Skeletal muscle tissue (tissue), 4 donors: ENCODE measurements around the gene MEGF11. TPM values are rescaled to one million over a fixed set of nuclear protein-coding genes. Genes with fewer than 3 reads are reported as not detected.

Source experiments
- H3K27ac ChIP-seq: one replicate; pipeline ENCODE4 v1.7.0; 2013; ENCODE audit warnings: mild to moderate bottlenecking, low read depth, low read length, inconsistent platforms
- H3K27me3 ChIP-seq, 3 donors: one replicate each; pipeline ENCODE4 v1.7.0; 2013; ENCODE audit warnings: low read length in 3 of 3; ENCODE audit not compliant: control insufficient read depth in 3 of 3, insufficient read depth in 3 of 3
- H3K36me3 ChIP-seq, 3 donors: one replicate each; pipeline ENCODE4 v1.7.0; 2013; ENCODE audit warnings: low read length in 3 of 3; ENCODE audit not compliant: control insufficient read depth in 3 of 3, insufficient read depth in 3 of 3
- H3K4me1 ChIP-seq, 3 donors: one replicate each; pipeline ENCODE4 v1.7.0; 2013; ENCODE audit warnings: low read length in 3 of 3, mild to moderate bottlenecking in 3 of 3; ENCODE audit not compliant: control insufficient read depth in 3 of 3, insufficient read depth in 3 of 3
- H3K4me3 ChIP-seq, 3 donors: one replicate each; pipeline ENCODE4 v1.7.0; 2013; ENCODE audit warnings: low read length in 3 of 3
- H3K9ac ChIP-seq, 3 donors: one replicate each; pipeline ENCODE4 v1.7.0; 2013; ENCODE audit warnings: low read length in 3 of 3, mild to moderate bottlenecking in 3 of 3, moderate library complexity in 2 of 3, low read depth in 1 of 3
- H3K9me3 ChIP-seq, 3 donors: one replicate each; pipeline ENCODE4 v1.7.0; 2013; ENCODE audit warnings: low read length in 3 of 3; ENCODE audit not compliant: control insufficient read depth in 3 of 3
- total RNA-seq: library from RNA; depleted of rRNA; stranded (reverse); fragments of >200 nt; gene quantifications from one replicate; pipeline ENCODE4 v1.2.3, GENCODE V29; 2014
- donor health status: Osteomylitis.

MEGF11 gene
- total RNA-seq, 1 donor from 2014 or later, result 0.52 TPM

- no peaks in the 10 kb centered on the region for H3K36me3 ChIP-seq
- no peaks in the 10 kb centered on the region for H3K9me3 ChIP-seq
- peaks cover 0 to 15% (median 0%) of the 10 kb centered on the region in 3 donors for H3K27me3 ChIP-seq
- H3K4me3 ChIP-seq, result no peak overlapping the region
- no peak overlapping the region for H3K9ac ChIP-seq
- no peak overlapping the region for H3K27ac ChIP-seq
- H3K4me1 ChIP-seq, result no peaks in the 10 kb centered on the region
These were observed 228.5 kb downstream of the MEGF11 start for GRCh38 chr15:66025015-66025452.

GRCh38 chr15:66024116-66024515 is 229.4 kb downstream of the MEGF11 start:
- H3K27me3 ChIP-seq, result peaks cover 0 to 20% (median 2%) of the 10 kb centered on the region in 3 donors
- no peaks in the 10 kb centered on the region for H3K36me3 ChIP-seq
- no peaks in the 10 kb centered on the region for H3K9me3 ChIP-seq
- H3K4me3 ChIP-seq, result no peak overlapping the region
- no peak overlapping the region for H3K27ac ChIP-seq
- H3K4me1 ChIP-seq, result no peaks in the 10 kb centered on the region
- H3K9ac ChIP-seq, result no peak overlapping the region

GRCh38 chr15:66023311-66023972 is 230.1 kb downstream of the MEGF11 start:
- no peaks in the 10 kb centered on the region for H3K4me1 ChIP-seq
- no peak overlapping the region for H3K4me3 ChIP-seq
- H3K9ac ChIP-seq, result no peak overlapping the region
- peaks cover 0 to 20% (median 2%) of the 10 kb centered on the region in 3 donors for H3K27me3 ChIP-seq
- no peaks in the 10 kb centered on the region for H3K36me3 ChIP-seq
- no peak overlapping the region for H3K27ac ChIP-seq
- no peaks in the 10 kb centered on the region for H3K9me3 ChIP-seq

- Histone ChIP-seq H3K9ac (no peak overlapping the region), H3K4me3 (no peak overlapping the region), H3K27me3 (peaks cover 0 to 26% (median 4%) of the 10 kb centered on the region in 3 donors), H3K27ac (no peak overlapping the region), H3K36me3 (no peaks in the 10 kb centered on the region), H3K9me3 (no peaks in the 10 kb centered on the region), H3K4me1 (no peaks in the 10 kb centered on the region)
These were observed 231.4 kb downstream of the MEGF11 start for GRCh38 chr15:66022163-66022525.

GRCh38 chr15:66021496-66022162 is 231.9 kb downstream of the MEGF11 start:
- peaks cover 0 to 23% (median 4%) of the 10 kb centered on the region in 3 donors for H3K27me3 ChIP-seq
- no peaks in the 10 kb centered on the region for H3K4me1 ChIP-seq
- no peak overlapping the region for H3K4me3 ChIP-seq
- H3K9me3 ChIP-seq, result no peaks in the 10 kb centered on the region
- H3K36me3 ChIP-seq, result no peaks in the 10 kb centered on the region
- H3K27ac ChIP-seq, result no peak overlapping the region
- no peak overlapping the region for H3K9ac ChIP-seq

- Histone ChIP-seq H3K36me3 (no peaks in the 10 kb centered on the region), H3K27me3 (peaks cover 0 to 15% (median 4%) of the 10 kb centered on the region in 3 donors), H3K4me1 (no peaks in the 10 kb centered on the region), H3K27ac (no peak overlapping the region), H3K4me3 (no peak overlapping the region), H3K9me3 (no peaks in the 10 kb centered on the region), H3K9ac (no peak overlapping the region)
These were observed 233.6 kb downstream of the MEGF11 start for GRCh38 chr15:66019826-66020398.

- Histone ChIP-seq H3K36me3 (no peaks in the 10 kb centered on the region), H3K9me3 (no peaks in the 10 kb centered on the region), H3K4me3 (no peak overlapping the region), H3K4me1 (no peaks in the 10 kb centered on the region), H3K27me3 (peaks cover 0 to 15% (median 4%) of the 10 kb centered on the region in 3 donors), H3K9ac (no peak overlapping the region), H3K27ac (no peak overlapping the region)
These were observed 234.2 kb downstream of the MEGF11 start for GRCh38 chr15:66019368-66019767.

- Histone ChIP-seq H3K9me3 (no peaks in the 10 kb centered on the region), H3K27ac (no peak overlapping the region), H3K9ac (no peak overlapping the region), H3K4me3 (no peak overlapping the region), H3K27me3 (peaks cover 0 to 15% (median 4%) of the 10 kb centered on the region in 3 donors), H3K4me1 (no peaks in the 10 kb centered on the region), H3K36me3 (no peaks in the 10 kb centered on the region)
These were observed 235.1 kb downstream of the MEGF11 start for GRCh38 chr15:66018488-66018797.

- Histone ChIP-seq H3K9me3 (no peaks in the 10 kb centered on the region), H3K4me1 (no peaks in the 10 kb centered on the region), H3K36me3 (no peaks in the 10 kb centered on the region), H3K27me3 (peaks cover 0 to 15% (median 6%) of the 10 kb centered on the region in 3 donors), H3K27ac (no peak overlapping the region), H3K4me3 (no peak overlapping the region), H3K9ac (no peak overlapping the region)
These were observed 235.6 kb downstream of the MEGF11 start for GRCh38 chr15:66017792-66018487.

GRCh38 chr15:66017000-66017399 is 236.6 kb downstream of the MEGF11 start:
- Histone ChIP-seq H3K4me1 (no peaks in the 10 kb centered on the region), H3K9me3 (no peaks in the 10 kb centered on the region), H3K4me3 (no peak overlapping the region), H3K9ac (no peak overlapping the region), H3K27ac (no peak overlapping the region), H3K27me3 (peaks cover 0 to 15% (median 6%) of the 10 kb centered on the region in 3 donors), H3K36me3 (no peaks in the 10 kb centered on the region)
